Mammary epithelial cell (primary cell): ENCODE data around the gene TBCCD1.

Source experiments
- EZH2 ChIP-seq: IDR thresholded peaks from 2 replicates; pipeline ENCODE4 v1.6.1; 2012; ENCODE audit warnings: low read length, inconsistent platforms, borderline replicate concordance
- TF ChIP-seq, protein P1 (sequence below), 2 donors: IDR thresholded peaks in 1 of 2; conservative IDR thresholded peaks in 1 of 2; 2 replicates each; pipeline ENCODE4 v1.5.1; 2011 to 2012; ENCODE audit warnings: inconsistent platforms in 2 of 2, low read length in 2 of 2, mild to moderate bottlenecking in 2 of 2, control low read depth in 1 of 2, low read depth in 1 of 2; ENCODE audit not compliant: insufficient read depth in 1 of 2; ENCODE audit errors: extremely low read depth in 1 of 2

GRCh38 chr3:186517218-186517617, 49.9 kb downstream of the TBCCD1 start:
- TF ChIP-seq, protein P1, sequence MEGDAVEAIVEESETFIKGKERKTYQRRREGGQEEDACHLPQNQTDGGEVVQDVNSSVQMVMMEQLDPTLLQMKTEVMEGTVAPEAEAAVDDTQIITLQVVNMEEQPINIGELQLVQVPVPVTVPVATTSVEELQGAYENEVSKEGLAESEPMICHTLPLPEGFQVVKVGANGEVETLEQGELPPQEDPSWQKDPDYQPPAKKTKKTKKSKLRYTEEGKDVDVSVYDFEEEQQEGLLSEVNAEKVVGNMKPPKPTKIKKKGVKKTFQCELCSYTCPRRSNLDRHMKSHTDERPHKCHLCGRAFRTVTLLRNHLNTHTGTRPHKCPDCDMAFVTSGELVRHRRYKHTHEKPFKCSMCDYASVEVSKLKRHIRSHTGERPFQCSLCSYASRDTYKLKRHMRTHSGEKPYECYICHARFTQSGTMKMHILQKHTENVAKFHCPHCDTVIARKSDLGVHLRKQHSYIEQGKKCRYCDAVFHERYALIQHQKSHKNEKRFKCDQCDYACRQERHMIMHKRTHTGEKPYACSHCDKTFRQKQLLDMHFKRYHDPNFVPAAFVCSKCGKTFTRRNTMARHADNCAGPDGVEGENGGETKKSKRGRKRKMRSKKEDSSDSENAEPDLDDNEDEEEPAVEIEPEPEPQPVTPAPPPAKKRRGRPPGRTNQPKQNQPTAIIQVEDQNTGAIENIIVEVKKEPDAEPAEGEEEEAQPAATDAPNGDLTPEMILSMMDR (conservative IDR thresholded peaks at IDR 0.05 in 1 of 2, IDR thresholded peaks at IDR 0.05 in 1 of 2; ENCODE audit: extremely low read depth in 1 of 2, insufficient read depth in 1 of 2, low read depth in 1 of 2, low read length in 2 of 2) = no peak
- no peak for TF ChIP-seq EZH2
